K562 (cell line): ENCODE results near the gene IRS2. TPM values are rescaled to one million over a fixed set of nuclear protein-coding genes. Genes with fewer than 3 reads are reported as not detected.
A peak's percentile ranks its signal among the peaks of the same experiment; 100 is the strongest.

Experiments used
- ATAC-seq: fragments of 200-7000 bp; cut with Tn5 transposase; 3 replicates; pipeline ENCODE4 v1.9.1; 2020; ENCODE audit warnings: moderate library complexity
- BruUV-seq: library from RNA; stranded (reverse); fragments of 400-500 nt; replicated peaks from 2 replicates; lab custom pipeline; 2021; lab: Mats Ljungman, UMichigan
- CTCF ChIA-PET: fragments of 300-600 bp; formaldehyde crosslinking; extraction: SDS; loops from one replicate; lab custom pipeline; 2021; ENCODE audit warnings: low intra/inter-chr PET ratio; lab: Yijun Ruan, JAX
- POLR2A ChIA-PET: fragments of 300-600, 350-650 bp; sonication (Branson Sonifier 250); formaldehyde crosslinking; extraction: SDS; loops from one replicate; lab custom pipeline; 2021; ENCODE audit warnings: antibody characterized with exemption, inconsistent platforms; lab: Yijun Ruan, JAX
- DNase-seq, 4 experiments: peaks; one replicate each; pipeline versions ENCODE4 v3.0.0 to v3.0.0-alpha.2; 2011 to 2018; ENCODE audit warnings: low spot score in 3 of 4, mixed read lengths in 3 of 4; ENCODE audit errors: extremely low read depth in 1 of 4
- FAIRE-seq: peaks from 2 replicates; lab custom pipeline; 2011; peaks lifted over from hg19 to GRCh38; lab: Jason Lieb, UNC
- H2AFZ ChIP-seq: 2 replicates; pipeline ENCODE4 v1.6.0; 2011; ENCODE audit warnings: low read depth, low read length, control low read depth, inconsistent platforms
- H3K27ac ChIP-seq: fragments of 200-600 bp; 3 replicates; pipeline ENCODE4 v1.8.0; 2011; ENCODE audit warnings: low read depth, mild to moderate bottlenecking, control low read depth, inconsistent platforms, low read length, moderate library complexity, mixed read lengths; ENCODE audit errors: extremely low read depth
- H3K27me3 ChIP-seq, 2 experiments: fragments of 300-600 bp in 1 of 2; 2 replicates in 1 of 2; 3 replicates in 1 of 2; pipeline versions ENCODE4 v1.6.0 to v1.8.0; 2011; ENCODE audit warnings: inconsistent platforms in 2 of 2, low read length in 2 of 2, mild to moderate bottlenecking in 1 of 2, mixed read lengths in 1 of 2, moderate library complexity in 1 of 2; ENCODE audit not compliant: control insufficient read depth in 2 of 2, insufficient read depth in 2 of 2
- H3K36me3 ChIP-seq: fragments of 300-600 bp; 3 replicates; pipeline ENCODE4 v1.8.0; 2011; ENCODE audit warnings: mild to moderate bottlenecking, low read length, inconsistent platforms; ENCODE audit not compliant: control insufficient read depth, insufficient read depth
- H3K4me1 ChIP-seq, 2 experiments: fragments of 200-600 bp in 1 of 2; replicated peaks in 1 of 2; 2 replicates in 1 of 2; 3 replicates in 1 of 2; pipeline versions ENCODE4 v1.5.1 to v1.8.0; 2011; ENCODE audit warnings: inconsistent platforms in 2 of 2, low read length in 2 of 2, mild to moderate bottlenecking in 1 of 2, mixed read lengths in 1 of 2, moderate library complexity in 1 of 2; ENCODE audit not compliant: control insufficient read depth in 2 of 2, insufficient read depth in 2 of 2
- H3K4me2 ChIP-seq: 2 replicates; pipeline ENCODE4 v1.6.1; 2011; ENCODE audit warnings: low read length, control low read depth, inconsistent platforms, mixed read lengths; ENCODE audit not compliant: insufficient read depth
- H3K4me3 ChIP-seq: fragments of 200-600 bp; sonication (generic), shearing (Covaris generic); 2 replicates; pipeline ENCODE4 v1.5.1; 2016; ENCODE audit warnings: control low read depth, inconsistent platforms
- H3K79me2 ChIP-seq: fragments of 200-600 bp; 3 replicates; pipeline ENCODE4 v1.8.0; 2011; ENCODE audit warnings: low read length, inconsistent platforms; ENCODE audit not compliant: control insufficient read depth, insufficient read depth
- H3K9ac ChIP-seq, 2 experiments: 2 replicates each; pipeline versions ENCODE4 v1.6.0 to v1.6.1; 2011; ENCODE audit warnings: low read depth in 2 of 2, low read length in 2 of 2, control low read depth in 1 of 2, inconsistent platforms in 1 of 2, mild to moderate bottlenecking in 1 of 2, mixed read lengths in 1 of 2; ENCODE audit not compliant: insufficient read depth in 1 of 2
- H3K9me1 ChIP-seq: one replicate; pipeline ENCODE4 v1.6.0; 2011; ENCODE audit warnings: inconsistent platforms, mild to moderate bottlenecking, low read length, moderate library complexity; ENCODE audit not compliant: control insufficient read depth, insufficient read depth
- H3K9me3 ChIP-seq: replicated peaks from 2 replicates; pipeline ENCODE4 v1.5.1; 2011; ENCODE audit warnings: low read depth, low read length, inconsistent platforms; ENCODE audit not compliant: control insufficient read depth, insufficient read depth
- H4K20me1 ChIP-seq: replicated peaks from 2 replicates; pipeline ENCODE4 v1.6.1; 2011; ENCODE audit warnings: low read length, inconsistent platforms, mixed read lengths; ENCODE audit not compliant: control insufficient read depth, insufficient read depth
- ASH1L ChIP-seq: fragments of 450-650 bp; IDR thresholded peaks from 2 replicates; pipeline ENCODE4 v1.6.1; 2018; ENCODE audit warnings: borderline replicate concordance, mild to moderate bottlenecking, low read depth; ENCODE audit not compliant: partially characterized antibody
- BCLAF1 ChIP-seq, 2 experiments: fragments of 450-650 bp in 1 of 2; IDR thresholded peaks; 2 replicates each; pipeline ENCODE4 v1.6.1; 2011 to 2017; ENCODE audit warnings: low read depth in 2 of 2, antibody characterized with exemption in 1 of 2, borderline replicate concordance in 1 of 2, low read length in 1 of 2, mild to moderate bottlenecking in 1 of 2, mixed read lengths in 1 of 2; ENCODE audit not compliant: control insufficient read depth in 1 of 2
- CC2D1A ChIP-seq: fragments of 450-650 bp; IDR thresholded peaks from 2 replicates; pipeline ENCODE4 v1.6.1; 2017; ENCODE audit warnings: mild to moderate bottlenecking
- CTCFL ChIP-seq: IDR thresholded peaks from 2 replicates; pipeline ENCODE4 v1.6.1; 2011; ENCODE audit warnings: borderline replicate concordance, low read depth, mild to moderate bottlenecking, moderate library complexity, low read length; ENCODE audit not compliant: insufficient read depth, poor library complexity, severe bottlenecking
- KLF6 ChIP-seq: fragments of 250-450 bp; sonication (Bioruptor Pico); IDR thresholded peaks from 2 replicates; pipeline ENCODE4 v1.4.0; 2020; ENCODE audit warnings: mild to moderate bottlenecking, moderate library complexity, borderline replicate concordance
- SNAPC5 ChIP-seq: fragments of 250-450 bp; sonication (Bioruptor Pico); IDR thresholded peaks from 2 replicates; pipeline ENCODE4 v1.8.0; 2021; ENCODE audit warnings: moderate library complexity, mild to moderate bottlenecking, inconsistent platforms
- U2AF2 ChIP-seq: fragments of 200-400 bp; formaldehyde crosslinking; optimal IDR thresholded peaks from 2 replicates; pipeline ENCODE3; 2017; ENCODE audit warnings: low read depth, mild to moderate bottlenecking, low read length
- ZBTB12 ChIP-seq: fragments of 250-450 bp; sonication (Bioruptor Pico); IDR thresholded peaks from 2 replicates; pipeline ENCODE4 v1.4.0; 2020
- ZNF280A ChIP-seq: fragments of 450-650 bp; IDR thresholded peaks from 2 replicates; pipeline ENCODE4 v1.6.1; 2018; ENCODE audit warnings: mild to moderate bottlenecking, low read depth; ENCODE audit not compliant: partially characterized antibody
- ZNF79 ChIP-seq: fragments of 250-450 bp; sonication (Bioruptor Pico); IDR thresholded peaks from 2 replicates; pipeline ENCODE4 v1.4.0; 2020; ENCODE audit warnings: low read depth, mild to moderate bottlenecking, moderate library complexity
- WGBS: fragments of 100-300 bp; shearing (Covaris generic); methylation state at CpG from one replicate; pipeline ENCODE4 v1.1.6; 2016; ENCODE audit warnings: low coverage, mixed read lengths; ENCODE audit not compliant: insufficient coverage; ENCODE audit errors: missing lambda C conversion rate; 5-methylcytosine and 5-hydroxymethylcytosine counted together
- in situ Hi-C: fragments of 300-500 bp; cut with MboI; formaldehyde crosslinking; loops from 4 replicates; pipeline ENCODE4 v1.15.0; 2018; ENCODE audit warnings: inconsistent platforms, mixed read lengths
- intact Hi-C: fragments of 100-400 bp; cut with micrococcal nuclease; formaldehyde crosslinking; loops from 2 replicates; pipeline ENCODE4 v1.14.2; 2022
- polyA plus RNA-seq, 8 experiments: library from polyadenylated mRNA; depleted of rRNA in 4 of 8; stranded (reverse) in 5 of 8; unstranded in 3 of 8; fragments of >200 nt; fragmentation: Nextera tagmentation in 2 of 8; fragmentation: Illumina TruSeq in 1 of 8; extraction: Ambion mirVana in 2 of 8; extraction: Trizol in 1 of 8; gene quantifications; 2 replicates each; pipeline versions ENCODE4 v1.2.1 to v1.2.3, GENCODE V29; 2011 to 2014; ENCODE audit warnings: inconsistent platforms in 1 of 8, missing spikeins in 1 of 8
- total RNA-seq, 7 experiments: library from RNA; depleted of rRNA in 6 of 7; stranded (reverse); fragments of >200 nt in 6 of 7; fragmentation: Illumina TruSeq in 2 of 7; extraction: Trizol in 2 of 7; gene quantifications; 2 replicates each; pipeline versions ENCODE4 v1.2.1 to v1.2.3, GENCODE V29; 2011 to 2021; ENCODE audit warnings: low replicate concordance in 1 of 7

The IRS2 gene
- total and polyA plus RNA-seq, 9 of the 15 experiments (the other 6 are each of a cell fraction or from before 2014, with no cell fraction given) = 0.36 to 4.6 (median 0.63) TPM

- TF ChIP-seq ZNF79 (CRISPR knock-in tag) (no peak), ZBTB12 (CRISPR knock-in tag) (no peak), BCLAF1 (IDR thresholded peaks at IDR 0.05; ENCODE audit: borderline replicate concordance in 1 of 2, control insufficient read depth in 1 of 2, low read depth in 2 of 2, low read length in 1 of 2) (no peak), KLF6 (CRISPR knock-in tag) (no peak)
Measured at GRCh38 chr13:109745060-109745459, 41.3 kb downstream of the IRS2 start (continued).

GRCh38 chr13:109744512-109745051 lies 41.8 kb downstream of the IRS2 start:
- Histone ChIP-seq H3K9ac (peak overlapping the region in 1 of 2 experiments; percentile 45; a peak in 2 of 4 replicates), H3K4me1 (peaks cover 15 to 31% of the 10 kb centered on the region in 2 experiments; a peak in 4 of 5 replicates), H3K4me3 (no peak overlapping the region), H3K79me2 (no peaks in the 10 kb centered on the region), H3K27ac (no peak overlapping the region), H3K4me2 (peak overlapping the region; percentile 37), H3K36me3 (no peaks in the 10 kb centered on the region), H2AFZ (no peak overlapping the region), H3K27me3 (peaks cover 20 to 46% of the 10 kb centered on the region in 2 experiments), H3K9me1 (peaks cover 4% of the 10 kb centered on the region), H4K20me1 (peaks cover 9% of the 10 kb centered on the region; the same call in 1 of the 2 replicates), H3K9me3 (no peaks in the 10 kb centered on the region)
- BruUV-seq = no TSS peak
- 18% methylated on average over 11 of the region's 23 CpGs for WGBS
- FAIRE-seq (peak; percentile 35), ATAC-seq (peak; percentile 72), DNase-seq (peak in 1 of 4 experiments; percentile 51)
- in situ Hi-C loops (no loop called here), intact Hi-C loops (no loop called here)
- ChIA-PET POLR2A (interaction anchor here (0.5 to 1.1 kb wide), 3 partner anchors 16 to 20 kb away, joined by 3 to 6 read pairs (median 5); no protein-coding TSS in a partner anchor), CTCF (no interaction called here)
- TF ChIP-seq SNAPC5 (CRISPR knock-in tag) (no peak), ZNF280A (no peak), ASH1L (no peak), CTCFL (no peak), U2AF2 (no peak), CC2D1A (no peak)
